ENCODE results near the gene PRKCZ. TPM values are rescaled to one million over a fixed set of nuclear protein-coding genes. Genes with fewer than 3 reads are reported as not detected.

Gene PRKCZ
- total RNA-seq, 2 donors from 2014 or later, result 12.3 to 16.8 TPM

DNA sequence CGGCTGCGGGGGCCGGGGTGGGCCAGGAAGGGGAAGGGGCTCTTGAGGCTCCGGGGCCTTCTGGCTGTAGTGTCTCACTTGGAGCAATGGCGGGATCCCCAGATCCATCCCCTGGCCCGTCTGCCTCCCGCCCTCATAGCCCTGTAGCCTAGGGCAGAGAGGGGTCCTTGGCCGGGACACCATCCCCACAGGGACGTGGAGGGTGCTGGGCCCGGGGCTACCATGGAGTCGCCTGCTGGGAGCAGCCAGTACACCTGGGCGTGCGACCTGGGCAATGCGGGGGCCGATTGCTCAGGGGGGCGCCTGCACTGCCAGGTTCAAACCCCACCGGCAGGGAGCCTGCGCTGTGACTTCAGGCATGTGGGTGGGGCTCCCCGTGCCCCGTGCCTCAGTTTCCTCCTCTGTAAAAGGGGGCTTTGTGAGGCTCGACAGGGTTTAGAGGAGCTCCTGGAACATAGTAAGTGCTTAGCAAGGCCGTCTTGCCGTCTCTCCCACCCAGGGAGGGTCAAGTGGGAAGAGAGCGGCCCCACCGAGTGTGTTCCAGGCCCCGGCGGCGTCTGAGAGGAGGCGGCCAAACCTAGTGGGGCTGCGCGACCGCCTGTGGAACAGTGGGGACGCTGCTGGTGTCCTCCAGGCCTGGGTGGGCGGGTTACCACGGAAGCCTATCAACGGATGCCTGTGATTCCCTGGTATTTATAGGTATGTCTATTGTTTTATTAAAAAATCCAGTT, 20.8 kb downstream of the PRKCZ start:
- Mint-ChIP-seq H3K27me3 (ENCODE audit: low read depth) (no peaks in the 10 kb centered on the region), H3K4me1 (ENCODE audit: low read depth) (peaks cover 10% of the 10 kb centered on the region), H3K36me3 (ENCODE audit: insufficient read depth in 2 of 2) (peaks cover 0 to 3% of the 10 kb centered on the region in 2 donors), H3K9me3 (no peaks in the 10 kb centered on the region), H3K4me3 (no peak overlapping the region), H3K27ac (no peak overlapping the region)
- DNase-seq (no peak), ATAC-seq (replicated peaks in 1 of 2) (no peak)

DNA sequence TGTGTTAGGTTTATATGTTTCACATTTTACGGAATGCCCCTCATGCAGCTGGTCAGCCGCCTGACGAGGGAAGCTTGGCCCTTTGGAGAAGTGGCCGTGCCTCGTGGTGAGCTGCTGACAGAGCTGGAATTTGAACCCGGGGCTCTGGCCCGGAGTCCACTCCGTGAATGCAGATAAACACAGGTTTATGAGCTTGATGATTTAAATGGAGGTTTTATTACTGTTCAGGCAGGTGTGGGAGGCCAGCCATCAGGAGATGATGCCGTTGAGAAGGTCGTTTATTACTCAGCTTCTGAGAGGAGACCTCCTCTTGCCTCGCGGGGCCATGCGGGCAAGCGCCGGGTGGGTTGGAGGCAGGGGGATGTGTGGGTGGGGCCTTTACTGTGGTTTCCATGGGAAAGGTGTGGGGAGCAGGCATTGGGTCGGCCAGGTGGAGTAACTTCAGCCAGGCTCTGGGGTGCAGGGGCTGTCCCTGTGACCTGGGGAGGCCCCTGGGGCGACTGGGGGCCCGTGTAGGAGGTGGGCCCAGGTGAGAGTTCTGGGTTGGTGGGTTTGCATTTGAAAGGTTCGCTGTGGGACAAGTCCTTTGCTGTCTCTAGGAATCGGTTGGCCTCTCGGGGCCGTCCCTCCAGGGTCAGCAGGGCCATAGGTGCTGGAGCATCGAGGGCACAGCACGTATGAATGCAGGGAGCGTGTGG, 22.0 kb downstream of the PRKCZ start:
- Mint-ChIP-seq H3K36me3 (ENCODE audit: insufficient read depth in 2 of 2) (peaks cover 3 to 6% of the 10 kb centered on the region in 2 donors), H3K9me3 (peaks cover 0 to 6% of the 10 kb centered on the region in 2 donors), H3K4me1 (ENCODE audit: low read depth) (peaks cover 10% of the 10 kb centered on the region), H3K27me3 (ENCODE audit: low read depth) (no peaks in the 10 kb centered on the region), H3K27ac (no peak overlapping the region), H3K4me3 (no peak overlapping the region)
- no peak for DNase-seq
- ATAC-seq (replicated peaks in 1 of 2), result peak; percentile 37 to 41

DNA sequence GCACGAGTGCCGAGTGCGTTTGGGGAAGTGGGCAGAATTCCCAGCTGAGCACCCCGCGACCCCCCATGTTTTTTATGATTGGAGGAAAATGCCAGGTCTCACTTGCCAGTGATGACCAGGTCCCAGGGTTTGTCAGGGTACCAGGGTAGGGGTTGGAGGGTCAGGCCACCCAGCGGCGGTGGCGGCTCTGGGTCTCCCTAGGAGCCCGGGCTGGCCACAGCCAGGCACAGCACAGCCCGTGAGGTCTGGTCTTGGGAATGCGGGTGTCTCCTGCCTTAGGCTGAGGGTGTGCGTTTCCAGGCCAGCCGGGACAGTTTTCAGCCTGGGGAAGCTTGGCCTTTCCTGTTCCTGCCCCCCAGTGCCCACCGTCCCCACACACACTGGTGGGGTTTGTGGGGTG, 22.7 kb downstream of the PRKCZ start:
- Mint-ChIP-seq H3K4me1 (ENCODE audit: low read depth) (peaks cover 10% of the 10 kb centered on the region), H3K27ac (no peak overlapping the region), H3K36me3 (ENCODE audit: insufficient read depth in 2 of 2) (peaks cover 7 to 12% of the 10 kb centered on the region in 2 donors), H3K4me3 (no peak overlapping the region), H3K9me3 (peaks cover 3 to 9% of the 10 kb centered on the region in 2 donors), H3K27me3 (ENCODE audit: low read depth) (no peaks in the 10 kb centered on the region)
- ATAC-seq (replicated peaks in 1 of 2), result no peak
- DNase-seq, result no peak

DNA sequence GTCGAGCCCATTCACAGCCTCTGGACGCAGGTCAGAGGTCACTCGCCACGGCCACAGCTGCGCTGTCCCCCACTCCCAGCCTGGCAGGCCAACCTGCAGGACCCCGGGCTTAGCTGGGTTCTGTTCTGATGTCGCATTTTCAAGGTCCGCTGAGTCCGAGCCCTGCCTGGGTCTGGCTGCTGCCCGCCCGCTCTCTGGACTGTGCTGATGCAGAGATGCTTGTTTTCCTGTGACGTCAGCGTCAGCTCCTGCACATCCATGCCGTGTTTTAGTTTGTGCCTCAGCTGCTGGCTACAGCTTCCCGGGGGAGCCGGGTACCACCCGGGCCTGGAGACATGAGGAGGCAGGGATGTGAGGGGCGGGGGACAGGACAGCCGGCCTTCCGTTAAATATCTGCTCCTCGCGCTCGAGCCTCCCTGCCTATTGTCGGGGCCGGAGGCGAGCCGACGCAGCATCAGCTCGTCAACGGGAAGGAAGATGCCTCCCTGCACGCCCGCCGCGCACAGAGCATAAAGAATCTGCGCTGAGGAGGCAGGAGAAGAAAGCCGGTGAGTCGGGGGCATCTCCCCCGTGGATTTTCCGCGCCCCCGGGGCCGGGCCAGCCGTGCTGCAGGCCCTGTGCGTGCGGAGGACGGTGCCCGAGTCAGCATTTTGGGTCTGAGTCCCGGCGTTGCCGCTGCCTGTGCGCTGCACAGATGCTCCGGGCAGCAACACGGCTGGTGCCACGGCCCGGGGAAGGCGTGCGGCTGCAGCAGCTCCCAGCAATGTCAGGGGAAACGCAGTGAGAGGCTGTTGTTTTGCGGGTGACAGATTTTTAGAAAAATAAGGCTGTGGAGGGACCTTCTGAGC, 23.4 kb downstream of the PRKCZ start:
- Mint-ChIP-seq H3K27me3 (ENCODE audit: low read depth) (no peaks in the 10 kb centered on the region), H3K4me3 (no peak overlapping the region), H3K9me3 (peaks cover 9 to 16% of the 10 kb centered on the region in 2 donors), H3K4me1 (ENCODE audit: low read depth) (peaks cover 10% of the 10 kb centered on the region), H3K27ac (no peak overlapping the region), H3K36me3 (ENCODE audit: insufficient read depth in 2 of 2) (peaks cover 13 to 19% of the 10 kb centered on the region in 2 donors)
- ATAC-seq (replicated peaks in 1 of 2), result no peak
- DNase-seq, result no peak

DNA sequence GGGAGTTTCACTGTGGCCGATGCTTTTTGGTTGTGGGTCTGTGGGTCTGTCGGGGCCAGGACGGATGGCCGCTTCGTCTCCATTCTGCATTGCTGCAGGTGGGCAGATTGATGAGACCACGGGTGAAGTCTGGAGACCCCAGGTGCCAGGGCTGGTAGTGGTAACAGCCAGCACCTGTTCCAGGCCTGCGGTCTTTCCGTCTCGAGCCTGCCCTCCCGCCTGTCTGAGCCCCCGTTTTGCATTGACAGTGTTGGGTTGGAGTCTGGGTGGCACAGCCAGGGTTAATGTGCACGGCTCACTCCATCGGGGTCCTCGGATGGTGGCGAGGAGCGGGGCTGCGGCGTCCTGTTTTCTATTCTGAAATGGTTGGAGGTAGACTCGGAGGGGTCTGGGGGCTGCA, 24.2 kb downstream of the PRKCZ start:
- Mint-ChIP-seq H3K36me3 (ENCODE audit: insufficient read depth in 2 of 2) (peaks cover 15 to 24% of the 10 kb centered on the region in 2 donors), H3K27ac (no peak overlapping the region), H3K4me1 (ENCODE audit: low read depth) (peaks cover 10% of the 10 kb centered on the region), H3K9me3 (peaks cover 10 to 17% of the 10 kb centered on the region in 2 donors), H3K4me3 (no peak overlapping the region), H3K27me3 (ENCODE audit: low read depth) (no peaks in the 10 kb centered on the region)
- DNase-seq (no peak), ATAC-seq (replicated peaks in 1 of 2) (no peak)

DNA sequence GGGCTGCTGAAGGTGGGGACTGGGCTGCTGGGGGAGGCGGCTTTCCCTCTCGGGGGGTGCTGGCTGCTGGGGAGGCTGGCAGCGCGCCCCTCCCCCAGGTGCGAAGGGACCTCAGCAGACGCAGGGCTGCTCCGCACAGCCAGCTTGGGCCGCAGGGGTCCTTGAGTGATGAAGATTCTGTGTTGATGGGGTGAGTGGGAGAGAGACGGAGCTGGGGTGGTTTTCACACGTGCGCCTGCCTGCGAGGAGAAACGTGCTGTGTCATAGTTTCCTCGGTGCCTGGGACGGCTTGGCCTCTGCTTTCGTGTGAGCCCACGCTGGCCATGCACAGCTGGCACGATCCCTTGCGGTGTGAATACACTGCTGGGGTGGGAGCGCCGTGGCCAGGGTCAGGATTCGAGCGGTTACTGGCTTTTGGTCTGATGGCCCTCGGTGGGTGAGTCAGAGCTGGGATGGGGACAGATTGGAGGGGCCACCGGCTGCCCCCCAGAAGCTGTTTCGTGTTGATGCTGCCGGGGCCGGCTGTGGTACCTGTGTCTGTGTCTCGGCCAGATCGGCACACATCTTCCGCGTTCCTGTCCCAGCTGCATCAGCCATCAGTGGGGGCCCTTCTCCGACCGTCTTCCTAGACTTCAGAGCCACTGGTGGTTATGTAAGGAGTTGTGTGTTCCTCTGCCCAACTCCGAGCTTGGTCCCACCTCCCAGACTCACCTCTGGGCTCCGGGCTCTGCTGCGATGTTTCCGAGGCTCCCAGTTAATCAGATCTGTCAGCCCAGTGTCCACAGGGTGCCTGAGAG, 24.9 kb downstream of the PRKCZ start:
- ATAC-seq (replicated peaks in 1 of 2) (no peak), DNase-seq (no peak)
- no peak overlapping the region for H3K4me3 Mint-ChIP-seq
- no peak overlapping the region for H3K27ac Mint-ChIP-seq
- H3K27me3 Mint-ChIP-seq (ENCODE audit: low read depth), result no peaks in the 10 kb centered on the region
- peaks cover 10 to 17% of the 10 kb centered on the region in 2 donors for H3K9me3 Mint-ChIP-seq
- peaks cover 10% of the 10 kb centered on the region for H3K4me1 Mint-ChIP-seq (ENCODE audit: low read depth)
- peaks cover 15 to 31% of the 10 kb centered on the region in 2 donors for H3K36me3 Mint-ChIP-seq (ENCODE audit: insufficient read depth in 2 of 2)

DNA sequence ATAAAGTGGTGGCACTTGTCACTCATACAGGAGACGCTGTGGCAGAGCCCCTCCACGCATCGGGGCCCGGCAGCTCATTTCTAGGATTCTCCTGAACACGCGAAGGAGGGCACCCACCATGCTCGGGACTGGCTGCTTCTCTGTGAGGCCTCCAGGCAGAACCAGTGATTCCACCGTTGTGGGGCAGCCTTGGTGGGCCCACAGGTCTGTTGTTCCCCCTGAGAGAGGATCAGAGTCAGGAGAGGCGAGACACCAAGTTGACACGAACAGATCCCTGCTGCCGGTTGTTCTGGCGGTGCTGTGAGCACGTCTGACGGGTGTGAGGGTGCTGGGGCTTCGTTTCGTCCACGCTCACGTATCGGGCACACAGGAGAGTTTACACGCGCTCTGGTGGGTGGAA, 26.6 kb downstream of the PRKCZ start:
- H3K36me3 Mint-ChIP-seq (ENCODE audit: insufficient read depth in 2 of 2), result peaks cover 15 to 31% of the 10 kb centered on the region in 2 donors
- DNase-seq (no peak), ATAC-seq (replicated peaks in 1 of 2) (no peak)
- peaks cover 10 to 17% of the 10 kb centered on the region in 2 donors for H3K9me3 Mint-ChIP-seq
- no peaks in the 10 kb centered on the region for H3K27me3 Mint-ChIP-seq (ENCODE audit: low read depth)
- peaks cover 9% of the 10 kb centered on the region for H3K4me1 Mint-ChIP-seq (ENCODE audit: low read depth)
- H3K4me3 Mint-ChIP-seq, result no peak overlapping the region
- H3K27ac Mint-ChIP-seq, result no peak overlapping the region

DNA sequence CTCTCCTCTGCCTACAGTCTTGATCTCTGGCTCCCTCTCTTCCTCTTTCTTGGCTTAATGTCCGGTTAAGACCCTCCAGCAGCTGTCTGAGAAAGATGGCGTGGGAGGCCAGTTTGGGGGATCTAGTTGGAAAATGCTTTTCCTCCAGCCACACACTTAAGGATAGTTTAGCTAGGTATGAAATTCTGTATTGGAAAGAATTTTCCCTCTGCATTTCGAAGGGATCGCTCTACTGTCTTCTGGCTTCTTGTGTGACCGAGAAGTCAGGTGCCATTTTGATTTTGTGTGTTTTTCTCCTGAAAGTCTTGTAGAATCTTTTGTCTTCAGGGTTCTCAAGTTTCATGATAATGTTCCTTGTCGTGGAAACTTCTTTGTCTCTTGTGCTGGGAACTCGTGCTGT, 28.0 kb downstream of the PRKCZ start:
- no peaks in the 10 kb centered on the region for H3K4me1 Mint-ChIP-seq (ENCODE audit: low read depth)
- H3K4me3 Mint-ChIP-seq, result no peak overlapping the region
- peaks cover 10 to 17% of the 10 kb centered on the region in 2 donors for H3K9me3 Mint-ChIP-seq
- DNase-seq, result no peak
- no peak overlapping the region for H3K27ac Mint-ChIP-seq
- no peaks in the 10 kb centered on the region for H3K27me3 Mint-ChIP-seq (ENCODE audit: low read depth)
- H3K36me3 Mint-ChIP-seq (ENCODE audit: insufficient read depth in 2 of 2), result peaks cover 15 to 31% of the 10 kb centered on the region in 2 donors
- no peak for ATAC-seq (replicated peaks in 1 of 2)

DNA sequence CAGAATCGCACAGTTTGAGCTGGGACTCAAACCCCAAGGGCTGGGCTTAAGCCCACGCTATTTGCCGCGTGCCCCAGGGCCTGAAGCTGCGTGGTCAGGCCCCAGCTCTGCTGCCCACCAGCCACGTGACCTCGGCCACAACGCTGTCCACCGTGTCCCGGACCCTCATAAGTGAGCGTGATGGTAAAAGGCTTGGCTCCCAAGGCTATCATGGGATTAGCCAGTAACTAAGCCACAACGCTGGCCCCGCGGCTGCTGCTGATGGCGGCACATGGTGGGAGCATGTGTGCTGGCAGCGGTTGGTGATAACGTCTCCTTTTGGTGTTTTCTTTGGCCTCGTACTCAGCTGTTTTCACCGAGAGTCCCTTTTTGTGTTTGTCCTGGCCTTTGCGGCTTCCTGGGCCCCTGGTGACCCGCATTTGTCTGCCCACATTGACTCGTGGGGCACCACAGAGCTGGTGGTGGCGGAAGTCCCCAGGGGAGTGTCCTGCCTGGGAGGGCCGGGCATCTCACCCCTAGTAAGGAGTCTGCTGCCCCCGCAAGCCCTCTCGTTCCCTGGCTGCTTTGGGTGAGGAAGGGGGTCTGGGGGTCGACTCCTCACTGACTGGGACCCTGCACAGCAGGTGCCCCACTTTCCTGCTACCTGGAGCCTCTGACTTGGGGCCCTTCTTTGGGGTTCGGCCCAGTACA, 29.3 kb downstream of the PRKCZ start:
- Mint-ChIP-seq H3K4me3 (no peak overlapping the region), H3K27me3 (ENCODE audit: low read depth) (no peaks in the 10 kb centered on the region), H3K9me3 (peaks cover 10 to 17% of the 10 kb centered on the region in 2 donors), H3K4me1 (ENCODE audit: low read depth) (no peaks in the 10 kb centered on the region), H3K36me3 (ENCODE audit: insufficient read depth in 2 of 2) (peaks cover 15 to 31% of the 10 kb centered on the region in 2 donors), H3K27ac (no peak overlapping the region)
- DNase-seq (no peak), ATAC-seq (replicated peaks in 1 of 2) (no peak)

DNA sequence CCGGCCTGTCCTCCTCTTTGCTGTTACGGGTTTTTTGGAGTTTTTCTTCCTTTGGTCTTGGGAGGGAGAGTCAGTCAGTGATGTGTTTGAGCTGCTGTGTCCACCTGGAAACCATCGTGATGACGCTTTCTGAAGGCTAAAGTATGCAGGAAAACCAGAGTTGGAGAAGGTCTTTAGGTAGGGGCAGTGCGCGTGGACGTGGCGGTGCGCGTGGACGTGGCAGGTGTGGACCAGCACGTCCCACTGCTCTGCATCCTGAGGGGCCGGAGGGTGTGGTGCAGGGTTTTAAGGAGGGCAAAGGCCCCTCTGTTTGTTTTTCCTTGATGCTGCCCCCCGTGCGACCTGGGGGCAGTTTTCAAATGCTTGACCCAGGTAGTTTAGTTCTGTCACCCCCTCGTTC, 29.9 kb downstream of the PRKCZ start:
- peaks cover 10 to 17% of the 10 kb centered on the region in 2 donors for H3K9me3 Mint-ChIP-seq
- no peak overlapping the region for H3K27ac Mint-ChIP-seq
- DNase-seq (no peak), ATAC-seq (replicated peaks in 1 of 2) (no peak)
- no peak overlapping the region for H3K4me3 Mint-ChIP-seq
- H3K4me1 Mint-ChIP-seq (ENCODE audit: low read depth), result no peaks in the 10 kb centered on the region
- no peaks in the 10 kb centered on the region for H3K27me3 Mint-ChIP-seq (ENCODE audit: low read depth)
- peaks cover 15 to 31% of the 10 kb centered on the region in 2 donors for H3K36me3 Mint-ChIP-seq (ENCODE audit: insufficient read depth in 2 of 2)

DNA sequence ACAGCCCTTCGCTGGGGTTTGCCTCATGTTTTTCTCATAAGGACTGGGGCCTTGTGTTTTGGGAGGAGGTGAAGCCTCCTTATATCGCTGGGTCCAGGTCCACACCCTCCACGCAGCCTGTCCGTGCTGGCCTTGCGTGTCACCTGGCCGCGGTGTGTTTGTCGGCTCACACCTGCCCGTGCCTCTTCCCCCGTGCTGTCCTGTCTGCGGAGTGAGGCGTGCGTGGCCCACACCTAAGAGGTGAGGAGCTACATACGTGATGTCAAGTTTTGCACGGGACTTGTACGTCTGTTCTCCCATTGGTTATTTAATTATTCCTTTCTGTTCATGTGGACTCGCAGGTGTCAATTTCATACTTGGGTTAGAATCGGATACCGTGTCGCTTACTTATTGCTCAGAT, 30.7 kb downstream of the PRKCZ start:
- Mint-ChIP-seq H3K4me1 (ENCODE audit: low read depth) (no peaks in the 10 kb centered on the region), H3K4me3 (no peak overlapping the region), H3K36me3 (ENCODE audit: insufficient read depth in 2 of 2) (peaks cover 15 to 31% of the 10 kb centered on the region in 2 donors), H3K27ac (no peak overlapping the region), H3K27me3 (ENCODE audit: low read depth) (no peaks in the 10 kb centered on the region), H3K9me3 (peaks cover 10 to 17% of the 10 kb centered on the region in 2 donors)
- ATAC-seq (replicated peaks in 1 of 2) (no peak), DNase-seq (no peak)

DNA sequence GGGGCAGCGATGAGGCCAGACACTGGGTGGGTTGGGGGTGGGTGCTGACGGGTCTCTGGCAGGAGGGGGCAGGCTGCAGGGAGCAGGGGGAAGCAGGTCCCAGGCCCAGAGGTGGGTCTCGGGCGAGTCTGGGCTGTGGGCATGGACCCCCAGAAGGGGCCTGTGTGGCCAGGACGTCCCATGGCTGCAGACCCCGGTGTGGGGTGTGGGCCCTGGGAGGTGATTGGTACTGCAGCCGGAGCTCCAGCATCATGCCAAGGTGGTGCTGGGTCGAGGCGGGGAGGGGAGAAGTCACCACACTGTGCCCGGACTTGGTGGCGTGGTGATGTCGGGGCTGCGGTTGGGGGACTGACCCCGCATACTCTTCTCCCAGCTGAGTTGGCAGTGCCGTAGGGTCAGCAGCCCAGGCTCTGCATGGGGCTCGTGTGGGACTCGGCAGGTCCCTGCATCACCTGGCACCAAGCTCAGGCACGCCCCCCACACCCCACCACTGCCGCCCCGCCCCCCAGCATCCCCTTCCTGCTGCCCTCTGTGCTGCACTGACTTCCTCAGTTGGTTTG, 31.2 kb downstream of the PRKCZ start:
- no peaks in the 10 kb centered on the region for H3K4me1 Mint-ChIP-seq (ENCODE audit: low read depth)
- H3K4me3 Mint-ChIP-seq, result no peak overlapping the region
- DNase-seq, result no peak
- H3K36me3 Mint-ChIP-seq (ENCODE audit: insufficient read depth in 2 of 2), result peaks cover 15 to 31% of the 10 kb centered on the region in 2 donors
- no peak for ATAC-seq (replicated peaks in 1 of 2)
- no peaks in the 10 kb centered on the region for H3K27me3 Mint-ChIP-seq (ENCODE audit: low read depth)
- peaks cover 10 to 17% of the 10 kb centered on the region in 2 donors for H3K9me3 Mint-ChIP-seq
- H3K27ac Mint-ChIP-seq, result no peak overlapping the region
